ENCODE results near the gene RGS6. TPM values are rescaled to one million over a fixed set of nuclear protein-coding genes. Genes with fewer than 3 reads are reported as not detected.

Gene RGS6
- total and polyA plus RNA-seq, 2 of the 4 experiments (the other 2 are of a cell fraction): not detected

GRCh38 chr14:72432748-72433147, 500.5 kb downstream of the RGS6 start (continued):
- no peak for TF ChIP-seq USF2 (IDR thresholded peaks at IDR 0.05; ENCODE audit: low read depth, low read length)

- no peak overlapping the region for H4K5ac ChIP-seq (ENCODE audit: low read depth, low read length)
- no TSS peak for BruUV-seq (replicated peaks)
- POLR2A ChIA-PET (ENCODE audit: unreplicated experiment): no interaction called here
- TF ChIP-seq CEBPB (IDR thresholded peaks at IDR 0.05; ENCODE audit: low read depth, low read length) (no peak), RFX5 (IDR thresholded peaks at IDR 0.05; ENCODE audit: low read depth, low read length) (no peak), FOS (IDR thresholded peaks at IDR 0.05; ENCODE audit: low read depth, low read length) (no peak), USF2 (IDR thresholded peaks at IDR 0.05; ENCODE audit: low read depth, low read length) (peak; percentile 44; the same call in 1 of the 2 replicates)
- no peaks in the 10 kb centered on the region for H3K36me3 ChIP-seq (ENCODE audit: control insufficient read depth, insufficient read depth, low read length)
- H2BK15ac ChIP-seq (ENCODE audit: low read depth, low read length): no peak overlapping the region
- no peak overlapping the region for H2BK20ac ChIP-seq (ENCODE audit: low read depth, low read length)
- H3K79me1 ChIP-seq (ENCODE audit: low read depth in 1 of 2, low read length in 2 of 2): no peaks in the 10 kb centered on the region
- no peak overlapping the region for H3K4ac ChIP-seq (ENCODE audit: low read depth, low read length)
- intact Hi-C loops (cut with micrococcal nuclease) (no loop called here), dilution Hi-C loops (cut with HindIII; ENCODE audit: low sequenced_read_pairs, unreplicated experiment) (no loop called here), in situ Hi-C loops (cut with MboI; ENCODE audit: low sequenced_read_pairs) (no loop called here)
- no peaks in the 10 kb centered on the region for H4K20me1 ChIP-seq (ENCODE audit: insufficient read depth, low read length)
- CTCF ChIA-PET: interaction anchor here (0.6 kb wide), 1 partner anchor 13 kb away, joined by 4 read pairs; no protein-coding TSS in a partner anchor
- H3K27me3 ChIP-seq (ENCODE audit: control insufficient read depth, insufficient read depth, low read length): peaks cover 13% of the 10 kb centered on the region
- H4K8ac ChIP-seq (ENCODE audit: low read depth in 2 of 2, low read length in 2 of 2): no peak overlapping the region
- H3K9me1 ChIP-seq (ENCODE audit: insufficient read depth, low read length): no peaks in the 10 kb centered on the region
- H3K9me3 ChIP-seq (ENCODE audit: control insufficient read depth, insufficient read depth, low read length): no peaks in the 10 kb centered on the region
- DNase-seq (peak; percentile 59), ATAC-seq (ENCODE audit: low read depth) (peak; percentile 60)
- no peak overlapping the region for H3K56ac ChIP-seq (ENCODE audit: extremely low read depth, insufficient read depth, low read length)
- H3K4me3 ChIP-seq (ENCODE audit: insufficient read depth, low read depth, low read length): no peak overlapping the region
- no peak overlapping the region for H3K18ac ChIP-seq (ENCODE audit: low read depth, low read length)
- no peaks in the 10 kb centered on the region for H3K4me1 ChIP-seq (ENCODE audit: control insufficient read depth, insufficient read depth, low read length)
- H2AK5ac ChIP-seq (ENCODE audit: low read depth, low read length): no peak overlapping the region
- no peak overlapping the region for H2BK5ac ChIP-seq (ENCODE audit: low read depth, low read length, poor library complexity, severe bottlenecking)
- no CpG with 5 or more reads among the region's 6 CpGs for WGBS, 2 experiments (ENCODE audit: extremely low coverage in 2 of 2, insufficient read length in 1 of 2)
- H3K23ac ChIP-seq (ENCODE audit: low read depth, low read length): no peak overlapping the region
- no peak overlapping the region for H3K9ac ChIP-seq (ENCODE audit: low read depth, low read length)
- H3K27ac ChIP-seq (ENCODE audit: insufficient read depth, low read length): no peak overlapping the region
- no peak overlapping the region for H2BK120ac ChIP-seq (ENCODE audit: low read depth, low read length)
- no peak overlapping the region for H3K4me2 ChIP-seq (ENCODE audit: low read depth, low read length)
- H2AK9ac ChIP-seq (replicated peaks; ENCODE audit: low read depth, low read length, poor library complexity): no peak overlapping the region
- H2AFZ ChIP-seq (replicated peaks; ENCODE audit: low read length, poor library complexity): peak overlapping the region; percentile 8
- no peak overlapping the region for H4K91ac ChIP-seq (ENCODE audit: insufficient read depth, low read depth, low read length)
- H3K14ac ChIP-seq (replicated peaks; ENCODE audit: low read depth, low read length): no peak overlapping the region
Measured at GRCh38 chr14:72433511-72433910, 501.3 kb downstream of the RGS6 start.
